Uterus (tissue), 4 donors: Measurements from ENCODE around the gene ABCC12. TPM values are rescaled to one million over a fixed set of nuclear protein-coding genes. Genes with fewer than 3 reads are reported as not detected.

ENCODE experiments used
- DNase-seq, 2 donors: peaks; one replicate each; pipeline ENCODE4 v3.0.0-alpha.2; 2019 to 2020
- H3K27ac ChIP-seq, 2 donors: fragments of 200-600 bp; sonication (generic); 1 replicate in 1 of 2; 2 replicates in 1 of 2; pipeline ENCODE4 v1.5.1; 2016 to 2018
- H3K27me3 ChIP-seq, 2 donors: fragments of 200-600 bp; sonication (generic); one replicate each; pipeline ENCODE4 v1.5.1; 2018 to 2019; ENCODE audit warnings: control low read depth in 1 of 2
- H3K36me3 ChIP-seq, 2 donors: fragments of 200-600 bp; sonication (generic); one replicate each; pipeline ENCODE4 v1.5.1; 2019; ENCODE audit warnings: control low read depth in 1 of 2
- H3K4me1 ChIP-seq, 2 donors: fragments of 200-600 bp; sonication (generic); one replicate each; pipeline ENCODE4 v1.5.1; 2018 to 2019; ENCODE audit warnings: control low read depth in 1 of 2
- H3K4me3 ChIP-seq, 2 donors: fragments of 200-600 bp; sonication (generic); 1 replicate in 1 of 2; 2 replicates in 1 of 2; pipeline ENCODE4 v1.5.1; 2018 to 2019; ENCODE audit warnings: mild to moderate bottlenecking in 1 of 2
- H3K9me3 ChIP-seq, 2 donors: fragments of 200-600 bp; sonication (generic); one replicate each; pipeline ENCODE4 v1.5.1; 2019; ENCODE audit warnings: control low read depth in 1 of 2
- POLR2A ChIP-seq, 2 donors: fragments of 450-650 bp; IDR thresholded peaks; one replicate each; pipeline ENCODE4 v1.6.1; 2016; ENCODE audit warnings: antibody characterized with exemption in 2 of 2, mild to moderate bottlenecking in 1 of 2, moderate library complexity in 1 of 2
- intact Hi-C: fragments of 100-400 bp; cut with DNase I; formaldehyde crosslinking; loops from one replicate; pipeline ENCODE4 v1.15.1; 2023; ENCODE audit warnings: low total_unique reads
- total RNA-seq, 4 donors: library from RNA; depleted of rRNA in 3 of 4; stranded (reverse); fragments of >200 nt in 3 of 4; gene quantifications; one replicate each; pipeline versions ENCODE4 v1.1.0 to v1.2.4, GENCODE V29; 2014 to 2023
- TF ChIP-seq, protein P1 (sequence below), 4 experiments: fragments of 200-600 bp in 2 of 4; fragments of 450-650 bp in 2 of 4; sonication (generic) in 2 of 4; IDR thresholded peaks; one replicate each; pipeline ENCODE4 v1.5.1; 2016 to 2019; ENCODE audit warnings: antibody characterized with exemption in 4 of 4, mild to moderate bottlenecking in 2 of 4, moderate library complexity in 1 of 4
- donor health status: DM: yes; HTN: yes; CAD: no.

The ABCC12 gene
- total RNA-seq, result not detected

DNA sequence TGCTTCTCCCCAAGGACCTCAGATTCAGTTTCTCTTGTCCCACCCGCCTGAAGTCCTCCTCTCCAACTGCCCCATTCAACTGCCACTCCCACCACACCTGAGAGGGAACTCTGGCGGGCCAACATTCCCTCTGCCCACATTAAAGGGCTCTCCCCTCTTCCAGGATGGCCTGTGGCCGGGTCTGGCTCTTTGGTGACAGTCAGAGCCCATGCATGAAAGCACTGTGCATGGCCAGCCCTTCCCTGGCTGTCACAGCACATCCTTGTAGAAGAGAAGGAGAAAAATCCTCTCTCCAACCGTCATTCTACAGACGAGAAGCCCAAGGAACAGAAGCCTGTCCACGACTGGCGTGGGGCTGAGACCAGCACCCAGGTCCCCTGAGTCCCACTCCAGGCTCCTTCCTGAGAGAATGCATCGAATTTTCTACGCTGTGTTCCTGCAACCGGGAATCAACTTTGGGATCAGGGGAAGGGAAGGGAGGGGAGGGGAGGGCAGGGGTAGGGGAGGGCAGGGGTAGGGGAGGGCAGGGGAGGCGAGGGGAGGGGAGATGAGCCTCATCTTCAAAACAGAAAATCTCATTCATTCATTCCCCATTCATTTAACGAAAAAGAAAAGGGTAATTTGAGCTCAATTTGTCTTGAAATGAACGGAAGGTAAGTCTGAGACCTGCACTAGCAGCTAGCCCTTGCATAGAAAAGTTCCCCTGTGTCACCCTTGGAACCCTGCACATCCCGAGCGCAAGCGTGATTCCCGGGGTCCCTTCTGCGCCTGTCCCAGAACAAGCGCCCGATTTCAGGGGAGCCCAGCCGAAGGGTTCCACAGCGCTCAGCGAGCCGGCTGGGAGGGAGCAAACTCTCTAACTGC lies at the start of gene ABCC12:
ABCC12 (minus strand) TSS at position 68 of the 864 bp plus-strand sequence. CDS start 9,569 bp downstream, outside the sequence.
- Histone ChIP-seq H3K27ac (no peak within 1 kb of the TSS), H3K9me3 (no peaks in the 10 kb centered on the region), H3K36me3 (no peaks in the 10 kb centered on the region), H3K4me1 (no peaks in the 10 kb centered on the region), H3K27me3 (no peaks in the 10 kb centered on the region), H3K4me3 (no peak within 1 kb of the TSS)
- TF ChIP-seq, protein P1, sequence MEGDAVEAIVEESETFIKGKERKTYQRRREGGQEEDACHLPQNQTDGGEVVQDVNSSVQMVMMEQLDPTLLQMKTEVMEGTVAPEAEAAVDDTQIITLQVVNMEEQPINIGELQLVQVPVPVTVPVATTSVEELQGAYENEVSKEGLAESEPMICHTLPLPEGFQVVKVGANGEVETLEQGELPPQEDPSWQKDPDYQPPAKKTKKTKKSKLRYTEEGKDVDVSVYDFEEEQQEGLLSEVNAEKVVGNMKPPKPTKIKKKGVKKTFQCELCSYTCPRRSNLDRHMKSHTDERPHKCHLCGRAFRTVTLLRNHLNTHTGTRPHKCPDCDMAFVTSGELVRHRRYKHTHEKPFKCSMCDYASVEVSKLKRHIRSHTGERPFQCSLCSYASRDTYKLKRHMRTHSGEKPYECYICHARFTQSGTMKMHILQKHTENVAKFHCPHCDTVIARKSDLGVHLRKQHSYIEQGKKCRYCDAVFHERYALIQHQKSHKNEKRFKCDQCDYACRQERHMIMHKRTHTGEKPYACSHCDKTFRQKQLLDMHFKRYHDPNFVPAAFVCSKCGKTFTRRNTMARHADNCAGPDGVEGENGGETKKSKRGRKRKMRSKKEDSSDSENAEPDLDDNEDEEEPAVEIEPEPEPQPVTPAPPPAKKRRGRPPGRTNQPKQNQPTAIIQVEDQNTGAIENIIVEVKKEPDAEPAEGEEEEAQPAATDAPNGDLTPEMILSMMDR (IDR thresholded peaks at IDR 0.05), result no peak
- no peak for TF ChIP-seq POLR2A (IDR thresholded peaks at IDR 0.05)
- DNase-seq, result no peak
- intact Hi-C loops, result no loop called here

GRCh38 chr16:48204825-48205151 lies 49.0 kb upstream of the ABCC12 start:
- no peaks in the 10 kb centered on the region for H3K27me3 ChIP-seq
- intact Hi-C loops, result no loop called here
- no peak for TF ChIP-seq POLR2A (IDR thresholded peaks at IDR 0.05)
- TF ChIP-seq, protein P1 (IDR thresholded peaks at IDR 0.05), result no peak
- H3K9me3 ChIP-seq, result no peaks in the 10 kb centered on the region
- no peak overlapping the region for H3K4me3 ChIP-seq
- H3K36me3 ChIP-seq, result no peaks in the 10 kb centered on the region
- no peaks in the 10 kb centered on the region for H3K4me1 ChIP-seq
- no peak for DNase-seq
- H3K27ac ChIP-seq, result no peak overlapping the region

DNA sequence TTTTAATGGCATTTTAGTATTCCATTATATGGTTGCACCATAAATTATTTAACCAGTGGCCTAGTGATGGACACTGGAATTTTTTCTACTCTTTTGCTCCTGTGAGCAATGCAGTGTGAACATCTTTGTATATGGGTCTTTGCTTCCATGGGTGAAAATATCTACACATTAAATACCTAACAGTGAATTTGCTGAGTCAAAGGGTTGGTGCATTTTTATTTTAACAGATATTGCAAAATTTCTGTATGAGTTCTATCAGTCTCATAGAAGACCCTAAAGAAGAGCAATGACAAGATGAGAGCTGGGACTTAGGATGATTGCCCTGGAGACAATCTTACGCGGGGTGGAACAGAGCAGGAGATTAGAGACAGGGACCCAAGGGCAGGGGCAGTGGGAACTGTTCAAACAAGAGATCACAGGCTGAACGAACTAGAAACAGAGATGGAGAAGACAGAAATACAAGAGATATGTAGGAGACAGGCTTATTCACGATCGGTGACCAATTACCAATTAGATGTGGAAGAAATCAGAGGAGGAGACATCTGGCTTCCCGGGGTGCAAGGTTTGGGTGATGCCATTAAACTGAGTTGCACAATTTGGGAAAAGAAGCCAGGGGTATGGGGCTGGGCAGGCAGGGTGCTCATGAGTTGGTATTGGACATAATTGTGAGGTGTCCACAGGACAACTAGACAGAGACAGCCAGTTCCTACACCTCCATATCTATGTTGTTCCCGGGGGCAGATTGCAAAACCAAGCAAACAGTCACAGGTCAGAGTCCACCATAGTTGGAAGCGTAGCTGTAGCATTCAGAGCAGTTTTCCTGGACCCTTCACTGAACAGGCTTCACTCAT lies 48.4 kb upstream of the ABCC12 start:
- TF ChIP-seq, protein P1 (IDR thresholded peaks at IDR 0.05), result no peak
- no peak for TF ChIP-seq POLR2A (IDR thresholded peaks at IDR 0.05)
- intact Hi-C loops, result no loop called here
- H3K27me3 ChIP-seq, result no peaks in the 10 kb centered on the region

DNA sequence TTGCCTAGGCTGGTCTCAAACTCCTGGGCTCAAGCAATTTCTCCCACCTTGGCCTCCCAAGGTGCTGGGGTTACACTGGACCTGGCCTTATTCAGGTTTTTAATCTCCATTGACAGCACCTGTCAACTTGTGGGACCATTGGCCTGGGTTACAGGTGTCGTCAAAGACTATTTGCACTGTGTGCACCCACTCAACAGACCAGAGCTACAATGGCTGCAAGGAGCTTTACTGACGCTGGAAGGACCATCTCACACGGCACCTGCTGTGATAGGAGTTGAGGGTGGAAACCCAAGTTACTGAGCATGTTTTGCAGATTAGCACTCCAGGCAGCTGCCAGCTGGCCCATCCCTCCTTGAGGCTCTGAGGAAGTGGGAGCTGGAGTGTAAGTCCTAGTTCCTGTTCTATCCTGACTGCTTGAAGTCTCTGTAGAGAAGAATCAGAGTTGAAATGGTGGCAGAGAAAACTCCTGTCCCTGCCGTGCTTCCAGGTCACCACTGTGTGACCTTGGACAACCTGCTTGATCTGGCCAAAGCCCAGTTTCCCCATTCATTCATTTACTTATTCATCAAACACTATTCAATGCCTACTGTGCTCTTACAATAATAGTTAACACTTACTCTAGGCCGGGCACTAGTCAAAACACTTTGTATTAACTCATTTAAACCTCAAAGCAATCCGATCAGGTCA lies 45.9 kb upstream of the ABCC12 start:
- TF ChIP-seq POLR2A (IDR thresholded peaks at IDR 0.05), result no peak
- TF ChIP-seq, protein P1 (IDR thresholded peaks at IDR 0.05), result no peak
- Histone ChIP-seq H3K27ac (no peak overlapping the region), H3K9me3 (no peaks in the 10 kb centered on the region), H3K27me3 (no peaks in the 10 kb centered on the region), H3K4me3 (no peak overlapping the region), H3K4me1 (no peaks in the 10 kb centered on the region), H3K36me3 (no peaks in the 10 kb centered on the region)
- intact Hi-C loops, result no loop called here
- no peak for DNase-seq

More for the DNA sequence above, 48.4 kb upstream of the ABCC12 start:
- H3K9me3 ChIP-seq, result no peaks in the 10 kb centered on the region
- no peak overlapping the region for H3K4me3 ChIP-seq
- no peak for DNase-seq
- no peaks in the 10 kb centered on the region for H3K36me3 ChIP-seq
- no peak overlapping the region for H3K27ac ChIP-seq
- no peaks in the 10 kb centered on the region for H3K4me1 ChIP-seq
